SK-N-SH treated with all-trans-retinoic acid at 6 μM for 48 hours (cell line): ENCODE results near the gene RPL18.
"Not testable (repeated sequence)": the region's sequence is repeated elsewhere in the genome, so short reads cannot be mapped to it uniquely, and the experiment has no call there.

Source experiments
- ATAC-seq: fragments of 200-7000 bp; cut with Tn5 transposase; 3 replicates; pipeline ENCODE4 v1.9.1; 2020; ENCODE audit warnings: mild to moderate bottlenecking, moderate library complexity
- CREB5 ChIP-seq: fragments of 250-450 bp; sonication (Bioruptor Pico); IDR thresholded peaks from 2 replicates; pipeline ENCODE4 v1.5.1; 2020; ENCODE audit warnings: low read depth, mild to moderate bottlenecking, moderate library complexity
- CSDC2 ChIP-seq: fragments of 250-450 bp; sonication (Bioruptor Pico); IDR thresholded peaks from 2 replicates; pipeline ENCODE4 v1.5.0; 2020; ENCODE audit warnings: mild to moderate bottlenecking, moderate library complexity
- CSRNP3 ChIP-seq: fragments of 250-450 bp; sonication (Bioruptor Pico); IDR thresholded peaks from 2 replicates; pipeline ENCODE4 v1.5.1; 2021; ENCODE audit warnings: mild to moderate bottlenecking, moderate library complexity
- ESRRG ChIP-seq: fragments of 250-450 bp; sonication (Bioruptor Pico); IDR thresholded peaks from 2 replicates; pipeline ENCODE4 v1.6.1; 2021; ENCODE audit warnings: mild to moderate bottlenecking
- ISL1 ChIP-seq: fragments of 250-450 bp; sonication (Bioruptor Pico); IDR thresholded peaks from 2 replicates; pipeline ENCODE4 v2.1.2; 2022; ENCODE audit warnings: mild to moderate bottlenecking, moderate library complexity
- SNAI2 ChIP-seq: fragments of 250-450 bp; sonication (Bioruptor Pico); IDR thresholded peaks from 2 replicates; pipeline ENCODE4 v1.5.0; 2020; ENCODE audit warnings: mild to moderate bottlenecking, moderate library complexity
- TCF4 ChIP-seq: fragments of 250-450 bp; sonication (Bioruptor Pico); IDR thresholded peaks from 2 replicates; pipeline ENCODE4 v1.8.0; 2021; ENCODE audit warnings: mild to moderate bottlenecking, moderate library complexity, borderline replicate concordance
- TSHZ2 ChIP-seq: fragments of 250-450 bp; sonication (Bioruptor Pico); IDR thresholded peaks from 2 replicates; pipeline ENCODE4 v1.5.0; 2020; ENCODE audit warnings: mild to moderate bottlenecking, moderate library complexity
- ZC3H10 ChIP-seq: fragments of 250-450 bp; sonication (Bioruptor Pico); IDR thresholded peaks from 2 replicates; pipeline ENCODE4 v1.5.1; 2021; ENCODE audit warnings: mild to moderate bottlenecking, moderate library complexity
- ZFP3 ChIP-seq: fragments of 250-450 bp; sonication (Bioruptor Pico); IDR thresholded peaks from 2 replicates; pipeline ENCODE4 v1.5.0; 2020; ENCODE audit warnings: mild to moderate bottlenecking, moderate library complexity
- ZFP30 ChIP-seq: fragments of 450-650 bp; formaldehyde crosslinking; IDR thresholded peaks from 2 replicates; pipeline ENCODE4 v1.5.0; 2022; ENCODE audit warnings: mild to moderate bottlenecking, moderate library complexity
- ZNF565 ChIP-seq: fragments of 450-650 bp; formaldehyde crosslinking; conservative IDR thresholded peaks from 2 replicates; pipeline ENCODE4 v1.5.0; 2020; ENCODE audit warnings: low read depth, mild to moderate bottlenecking, moderate library complexity
- ZNF70 ChIP-seq: fragments of 450-650 bp; formaldehyde crosslinking; IDR thresholded peaks from 2 replicates; pipeline ENCODE4 v1.5.0; 2020; ENCODE audit warnings: mild to moderate bottlenecking, moderate library complexity
- ZNF8 ChIP-seq: fragments of 450-650 bp; formaldehyde crosslinking; IDR thresholded peaks from 2 replicates; pipeline ENCODE4 v1.5.0; 2020; ENCODE audit warnings: mild to moderate bottlenecking, moderate library complexity
- TF ChIP-seq, protein P1 (sequence below): fragments of 250-450 bp; sonication (Bioruptor Pico); IDR thresholded peaks from 2 replicates; pipeline ENCODE4 v1.8.0; 2020; ENCODE audit warnings: mild to moderate bottlenecking, moderate library complexity, borderline replicate concordance

RPL18 gene

GRCh38 chr19:48633148-48634035 lies 14.4 kb upstream of the RPL18 start:
- TF ChIP-seq CREB5 (no peak), ZFP3 (CRISPR knock-in tag) (no peak), ZNF70 (no peak), ESRRG (no peak)
- TF ChIP-seq, protein P1, sequence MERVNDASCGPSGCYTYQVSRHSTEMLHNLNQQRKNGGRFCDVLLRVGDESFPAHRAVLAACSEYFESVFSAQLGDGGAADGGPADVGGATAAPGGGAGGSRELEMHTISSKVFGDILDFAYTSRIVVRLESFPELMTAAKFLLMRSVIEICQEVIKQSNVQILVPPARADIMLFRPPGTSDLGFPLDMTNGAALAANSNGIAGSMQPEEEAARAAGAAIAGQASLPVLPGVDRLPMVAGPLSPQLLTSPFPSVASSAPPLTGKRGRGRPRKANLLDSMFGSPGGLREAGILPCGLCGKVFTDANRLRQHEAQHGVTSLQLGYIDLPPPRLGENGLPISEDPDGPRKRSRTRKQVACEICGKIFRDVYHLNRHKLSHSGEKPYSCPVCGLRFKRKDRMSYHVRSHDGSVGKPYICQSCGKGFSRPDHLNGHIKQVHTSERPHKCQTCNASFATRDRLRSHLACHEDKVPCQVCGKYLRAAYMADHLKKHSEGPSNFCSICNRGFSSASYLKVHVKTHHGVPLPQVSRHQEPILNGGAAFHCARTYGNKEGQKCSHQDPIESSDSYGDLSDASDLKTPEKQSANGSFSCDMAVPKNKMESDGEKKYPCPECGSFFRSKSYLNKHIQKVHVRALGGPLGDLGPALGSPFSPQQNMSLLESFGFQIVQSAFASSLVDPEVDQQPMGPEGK (CRISPR knock-in tag): no peak
- ATAC-seq: no peak

DNA sequence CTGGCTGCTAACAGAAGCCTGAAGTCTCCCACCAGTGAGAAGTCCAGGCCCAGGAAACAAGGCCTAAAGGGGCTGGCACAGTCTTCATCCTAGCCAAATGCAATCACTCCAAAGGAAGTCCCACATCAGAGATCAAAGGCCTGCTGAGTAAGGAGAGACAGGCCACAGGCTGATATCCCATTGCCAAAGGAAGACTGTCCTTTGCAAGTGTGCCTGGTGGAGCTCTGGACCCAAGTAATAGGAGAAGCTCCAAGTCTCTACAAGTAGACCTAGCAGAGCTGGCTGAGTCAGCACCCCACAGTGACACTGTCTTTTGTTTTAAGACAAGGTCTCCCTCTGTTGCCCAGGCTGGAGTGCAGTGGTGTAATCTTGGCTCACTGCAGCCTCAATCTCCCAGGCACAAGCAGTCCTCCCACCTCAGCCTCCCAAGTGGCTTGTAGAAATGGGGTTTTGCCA lies 13.7 kb upstream of the RPL18 start:
- no peak for ATAC-seq
- TF ChIP-seq ZC3H10 (CRISPR knock-in tag) (no peak), SNAI2 (CRISPR knock-in tag) (no peak), CSDC2 (no peak), ZFP30 (CRISPR knock-in tag) (no peak), ISL1 (no peak), TSHZ2 (CRISPR knock-in tag) (no peak)

- not testable (repeated sequence) for ATAC-seq
These were observed 13.3 kb upstream of the RPL18 start for GRCh38 chr19:48632286-48632685.

- TF ChIP-seq, protein P1 (CRISPR knock-in tag): no peak
- no peak for TF ChIP-seq CSRNP3
- ATAC-seq: no peak
These were observed 12.2 kb upstream of the RPL18 start for GRCh38 chr19:48631225-48631624.

GRCh38 chr19:48630296-48631063 lies 11.5 kb upstream of the RPL18 start:
- ATAC-seq: no peak
- TF ChIP-seq ZFP30 (CRISPR knock-in tag): no peak
- no peak for TF ChIP-seq TCF4
- TF ChIP-seq CSDC2: no peak
- TF ChIP-seq, protein P1 (CRISPR knock-in tag): no peak
- TF ChIP-seq ZFP3 (CRISPR knock-in tag): no peak
- no peak for TF ChIP-seq ZNF8 (CRISPR knock-in tag)
- TF ChIP-seq ZNF565: no peak
- TF ChIP-seq, all 23 proteins: peak for 0
